ENCODE data around the gene PIP5K1A.
A peak's percentile ranks its signal among the peaks of the same experiment; 100 is the strongest.
"Not testable (repeated sequence)": the region's sequence is repeated elsewhere in the genome, so short reads cannot be mapped to it uniquely, and the experiment has no call there.

PIP5K1A gene

DNA sequence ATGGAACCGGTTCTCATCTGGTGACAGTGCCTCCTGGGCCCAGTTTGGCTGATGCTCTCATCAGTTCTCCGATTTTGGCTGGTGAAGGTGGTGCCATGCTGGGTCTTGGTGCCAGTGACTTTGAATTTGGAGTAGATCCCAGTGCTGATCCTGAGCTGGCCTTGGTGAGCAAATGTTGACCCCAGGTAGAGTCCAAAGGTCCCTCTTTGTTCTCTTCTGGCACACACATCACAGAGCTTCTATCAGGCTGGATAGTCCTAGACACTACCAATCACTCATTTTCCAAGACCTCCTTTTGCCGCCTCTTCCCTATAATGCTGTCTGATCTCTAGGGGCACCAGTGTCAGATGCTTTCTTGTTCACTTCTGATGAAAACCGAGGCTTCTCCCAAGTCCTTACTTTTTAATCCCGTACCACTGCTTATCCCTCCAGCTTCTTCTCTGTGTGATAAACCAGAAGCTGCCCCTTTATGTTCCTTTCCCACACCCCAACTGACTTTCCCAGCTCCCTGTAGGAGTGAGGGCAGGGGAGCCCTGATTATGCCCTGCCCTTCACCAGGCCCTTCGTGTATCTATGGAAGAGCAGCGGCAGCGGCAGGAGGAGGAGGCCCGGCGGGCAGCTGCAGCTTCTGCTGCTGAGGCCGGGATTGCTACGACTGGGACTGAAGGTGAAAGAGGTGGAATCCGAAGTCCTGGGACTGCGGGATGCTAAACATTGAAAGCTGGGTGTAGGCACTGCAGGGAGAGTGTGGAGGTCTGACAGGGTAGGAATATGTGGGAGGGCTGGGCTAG, 67.3 kb downstream of the PIP5K1A start:
- TF ChIP-seq, protein P1, sequence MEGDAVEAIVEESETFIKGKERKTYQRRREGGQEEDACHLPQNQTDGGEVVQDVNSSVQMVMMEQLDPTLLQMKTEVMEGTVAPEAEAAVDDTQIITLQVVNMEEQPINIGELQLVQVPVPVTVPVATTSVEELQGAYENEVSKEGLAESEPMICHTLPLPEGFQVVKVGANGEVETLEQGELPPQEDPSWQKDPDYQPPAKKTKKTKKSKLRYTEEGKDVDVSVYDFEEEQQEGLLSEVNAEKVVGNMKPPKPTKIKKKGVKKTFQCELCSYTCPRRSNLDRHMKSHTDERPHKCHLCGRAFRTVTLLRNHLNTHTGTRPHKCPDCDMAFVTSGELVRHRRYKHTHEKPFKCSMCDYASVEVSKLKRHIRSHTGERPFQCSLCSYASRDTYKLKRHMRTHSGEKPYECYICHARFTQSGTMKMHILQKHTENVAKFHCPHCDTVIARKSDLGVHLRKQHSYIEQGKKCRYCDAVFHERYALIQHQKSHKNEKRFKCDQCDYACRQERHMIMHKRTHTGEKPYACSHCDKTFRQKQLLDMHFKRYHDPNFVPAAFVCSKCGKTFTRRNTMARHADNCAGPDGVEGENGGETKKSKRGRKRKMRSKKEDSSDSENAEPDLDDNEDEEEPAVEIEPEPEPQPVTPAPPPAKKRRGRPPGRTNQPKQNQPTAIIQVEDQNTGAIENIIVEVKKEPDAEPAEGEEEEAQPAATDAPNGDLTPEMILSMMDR (IDR thresholded peaks at IDR 0.05): no peak
- H3K36me3 ChIP-seq: peaks cover 75% of the 10 kb centered on the region
- H3K9me3 ChIP-seq: no peaks in the 10 kb centered on the region
- no peaks in the 10 kb centered on the region for H3K27me3 ChIP-seq
- no peak overlapping the region for H3K4me3 ChIP-seq (ENCODE audit: low read depth in 1 of 2, low read length in 1 of 2)
- peaks cover 12 to 14% of the 10 kb centered on the region in 2 experiments for H3K4me1 ChIP-seq (ENCODE audit: control insufficient read depth in 1 of 2, insufficient read depth in 1 of 2, low read depth in 1 of 2, low read length in 1 of 2)
- peak overlapping the region; percentile 81 for H3K27ac ChIP-seq

DNA sequence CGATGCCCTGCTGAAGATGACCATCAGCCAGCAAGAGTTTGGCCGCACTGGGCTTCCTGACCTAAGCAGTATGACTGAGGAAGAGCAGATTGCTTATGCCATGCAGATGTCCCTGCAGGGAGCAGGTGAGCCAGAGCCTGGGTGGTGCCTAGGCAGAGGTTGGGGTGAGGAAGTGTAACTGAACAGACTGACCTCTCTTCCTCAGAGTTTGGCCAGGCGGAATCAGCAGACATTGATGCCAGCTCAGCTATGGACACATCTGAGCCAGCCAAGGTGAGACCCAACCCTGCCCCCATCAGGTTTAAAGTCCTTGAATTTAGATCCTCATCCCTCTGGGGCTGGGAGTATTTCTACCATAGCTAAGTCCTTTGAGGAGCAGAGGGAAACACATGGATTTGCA, 68.0 kb downstream of the PIP5K1A start:
- peaks cover 75% of the 10 kb centered on the region for H3K36me3 ChIP-seq
- H3K27ac ChIP-seq: peak overlapping the region; percentile 36
- TF ChIP-seq, protein P1 (IDR thresholded peaks at IDR 0.05): no peak
- no peak overlapping the region for H3K4me3 ChIP-seq (ENCODE audit: low read depth in 1 of 2, low read length in 1 of 2)
- H3K9me3 ChIP-seq: no peaks in the 10 kb centered on the region
- no peaks in the 10 kb centered on the region for H3K27me3 ChIP-seq
- peaks cover 12 to 14% of the 10 kb centered on the region in 2 experiments for H3K4me1 ChIP-seq (ENCODE audit: control insufficient read depth in 1 of 2, insufficient read depth in 1 of 2, low read depth in 1 of 2, low read length in 1 of 2)

DNA sequence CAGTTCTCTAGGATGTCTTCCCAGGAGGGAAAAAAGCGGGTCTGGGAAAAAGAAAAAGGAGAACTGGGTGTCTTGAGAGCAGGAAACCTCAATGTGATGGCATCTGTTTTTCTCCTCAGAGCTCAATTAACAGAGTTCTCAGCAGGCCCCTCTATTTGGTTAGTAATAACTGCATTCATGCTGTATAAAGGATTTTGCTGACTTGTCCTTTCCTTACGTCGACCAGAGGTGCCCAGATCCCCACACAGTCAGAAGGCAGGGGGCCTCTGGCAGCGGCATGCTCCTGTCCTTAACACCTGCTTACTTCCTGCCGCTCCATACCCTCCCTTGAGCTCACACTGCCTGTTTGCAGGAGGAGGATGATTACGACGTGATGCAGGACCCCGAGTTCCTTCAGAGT, 68.5 kb downstream of the PIP5K1A start:
- TF ChIP-seq, protein P1 (IDR thresholded peaks at IDR 0.05): no peak
- no peaks in the 10 kb centered on the region for H3K27me3 ChIP-seq
- H3K27ac ChIP-seq: peak overlapping the region; percentile 36
- H3K4me3 ChIP-seq (ENCODE audit: low read depth in 1 of 2, low read length in 1 of 2): no peak overlapping the region
- peaks cover 12 to 14% of the 10 kb centered on the region in 2 experiments for H3K4me1 ChIP-seq (ENCODE audit: control insufficient read depth in 1 of 2, insufficient read depth in 1 of 2, low read depth in 1 of 2, low read length in 1 of 2)
- peaks cover 75% of the 10 kb centered on the region for H3K36me3 ChIP-seq
- H3K9me3 ChIP-seq: no peaks in the 10 kb centered on the region

DNA sequence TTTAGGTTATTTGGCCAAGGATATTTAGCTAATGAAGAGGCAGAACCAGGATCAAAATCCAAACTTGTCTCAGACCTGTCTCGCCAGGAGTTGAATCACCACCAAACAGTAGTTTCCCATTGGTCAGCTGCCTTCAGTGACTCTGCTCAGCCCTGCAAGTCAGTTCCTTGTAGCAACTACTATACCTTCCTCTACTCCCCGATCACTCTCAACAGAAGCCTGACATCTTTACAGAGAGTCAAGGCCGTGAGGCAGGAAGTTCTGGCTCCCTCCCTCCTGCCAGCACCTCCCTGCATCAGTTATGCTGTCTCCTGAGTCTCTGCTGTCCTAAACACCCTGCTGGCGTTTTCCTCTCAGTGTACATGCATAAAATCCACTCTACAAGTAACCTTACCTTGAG, 69.4 kb downstream of the PIP5K1A start:
- Histone ChIP-seq H3K4me3 (ENCODE audit: low read depth in 1 of 2, low read length in 1 of 2) (no peak overlapping the region), H3K27me3 (no peaks in the 10 kb centered on the region), H3K36me3 (peaks cover 69% of the 10 kb centered on the region), H3K4me1 (ENCODE audit: control insufficient read depth in 1 of 2, insufficient read depth in 1 of 2, low read depth in 1 of 2, low read length in 1 of 2) (peaks cover 12 to 14% of the 10 kb centered on the region in 2 experiments), H3K27ac (peak overlapping the region; percentile 35), H3K9me3 (no peaks in the 10 kb centered on the region)
- TF ChIP-seq, protein P1 (IDR thresholded peaks at IDR 0.05): no peak

DNA sequence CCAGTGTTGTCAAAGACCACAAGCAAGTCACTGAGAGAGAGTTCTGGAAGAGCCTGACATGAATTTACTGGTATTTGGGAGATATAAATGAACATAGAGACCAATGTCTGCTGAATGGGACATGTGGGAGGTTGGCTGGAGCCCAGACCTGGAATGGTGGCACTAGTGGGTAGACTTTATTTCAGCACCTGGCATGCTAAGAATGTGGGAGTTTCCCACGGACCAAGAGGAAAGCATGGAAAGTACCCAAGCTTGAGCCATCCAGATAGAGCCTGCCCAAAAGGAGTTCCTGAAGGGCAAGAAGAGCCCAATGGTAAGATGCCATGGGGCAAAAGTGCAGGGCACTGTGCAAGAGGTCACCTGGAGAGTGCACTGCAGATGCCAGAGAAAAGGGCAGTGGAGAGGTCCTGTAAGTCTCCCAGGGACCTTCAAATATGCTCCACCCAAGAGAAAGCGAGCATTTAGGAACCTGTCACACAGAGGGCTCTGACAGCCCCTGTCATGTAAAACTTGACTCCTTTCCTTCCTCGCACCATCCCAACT, 75.6 kb downstream of the PIP5K1A start:
- H3K9me3 ChIP-seq: no peaks in the 10 kb centered on the region
- H3K4me3 ChIP-seq (ENCODE audit: low read depth in 1 of 2, low read length in 1 of 2): no peak overlapping the region
- TF ChIP-seq, protein P1 (IDR thresholded peaks at IDR 0.05): no peak
- H3K27ac ChIP-seq: no peak overlapping the region
- peaks cover 16% of the 10 kb centered on the region for H3K36me3 ChIP-seq
- peaks cover 43% of the 10 kb centered on the region in 2 experiments for H3K4me1 ChIP-seq (ENCODE audit: control insufficient read depth in 1 of 2, insufficient read depth in 1 of 2, low read depth in 1 of 2, low read length in 1 of 2)
- H3K27me3 ChIP-seq: no peaks in the 10 kb centered on the region

DNA sequence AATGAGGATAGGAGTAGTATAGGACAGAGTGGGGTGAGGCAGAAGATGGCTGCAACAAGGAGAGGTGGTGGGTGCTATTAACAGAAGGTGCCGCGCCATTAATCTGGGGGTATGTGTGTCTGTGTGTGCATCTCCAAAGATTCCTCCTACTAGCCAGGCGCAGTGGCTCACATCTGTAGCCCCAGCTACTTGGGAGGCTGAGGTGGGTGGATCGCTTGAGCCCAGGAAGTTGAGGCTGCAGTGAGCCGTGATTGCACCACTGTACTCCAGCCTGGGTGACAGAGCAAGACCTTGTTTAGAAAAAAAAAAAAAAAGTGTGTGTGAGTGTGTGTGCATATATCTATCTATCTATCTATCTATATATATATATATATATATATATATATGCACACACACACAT, 77.0 kb downstream of the PIP5K1A start:
- peaks cover 57% of the 10 kb centered on the region in 2 experiments for H3K4me1 ChIP-seq (ENCODE audit: control insufficient read depth in 1 of 2, insufficient read depth in 1 of 2, low read depth in 1 of 2, low read length in 1 of 2)
- not testable (repeated sequence) for H3K9me3 ChIP-seq

More for the DNA sequence above, 77.0 kb downstream of the PIP5K1A start:
- H3K4me3 ChIP-seq (ENCODE audit: low read depth in 1 of 2, low read length in 1 of 2): peak overlapping the region in 1 of 2 experiments; percentile 36
- H3K27me3 ChIP-seq, H3K27ac ChIP-seq, H3K36me3 ChIP-seq: not testable (repeated sequence)

Data from neutrophil (primary cell).